GM13977 (cell line): ENCODE data around the gene RYR1.
"Not testable (repeated sequence)": the region's sequence is repeated elsewhere in the genome, so short reads cannot be mapped to it uniquely, and the experiment has no call there.

Source experiments
- DNase-seq: peaks from one replicate; pipeline ENCODE4 v3.0.0; 2012; ENCODE audit warnings: low spot score
- in situ Hi-C: fragments of 300-500 bp; cut with MboI; formaldehyde crosslinking; loops from one replicate; pipeline ENCODE4 v1.12.0; 2022; ENCODE audit warnings: low sequenced_read_pairs, low pct_unique_long_range_greater_than_20kb, mixed read lengths, inconsistent platforms; ENCODE audit not compliant: unreplicated experiment
- TF ChIP-seq, protein P1 (sequence below): IDR thresholded peaks from 2 replicates; pipeline ENCODE4 v1.5.1; 2012; ENCODE audit warnings: mild to moderate bottlenecking, control low read depth; ENCODE audit not compliant: insufficient read depth; ENCODE audit errors: extremely low read depth, missing control alignments

Gene RYR1

DNA sequence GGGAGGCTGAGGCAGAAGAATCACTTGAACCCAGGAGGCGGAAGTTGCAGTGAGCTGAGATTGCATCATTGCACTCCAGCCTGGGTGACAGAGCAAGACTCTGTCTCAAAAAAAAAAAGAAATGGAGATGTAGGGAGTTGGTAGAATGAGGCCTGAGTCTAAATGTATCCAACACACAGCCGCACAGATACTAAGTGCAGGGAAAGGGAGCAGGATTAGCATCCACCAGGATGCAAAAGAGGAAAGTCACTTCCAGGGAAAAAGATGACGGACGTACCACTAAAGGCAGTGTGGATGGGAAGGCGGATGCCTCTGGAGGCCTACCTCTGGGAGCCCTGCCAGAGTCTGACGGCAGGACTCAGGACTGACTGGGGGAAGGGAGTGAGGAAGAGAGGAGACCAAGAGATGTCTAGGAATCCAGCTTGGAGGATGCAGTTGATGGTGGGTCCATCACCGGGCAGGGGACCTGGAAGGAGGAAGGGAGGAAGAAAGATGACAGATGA lies 23.8 kb upstream of the RYR1 start:
- TF ChIP-seq, protein P1, sequence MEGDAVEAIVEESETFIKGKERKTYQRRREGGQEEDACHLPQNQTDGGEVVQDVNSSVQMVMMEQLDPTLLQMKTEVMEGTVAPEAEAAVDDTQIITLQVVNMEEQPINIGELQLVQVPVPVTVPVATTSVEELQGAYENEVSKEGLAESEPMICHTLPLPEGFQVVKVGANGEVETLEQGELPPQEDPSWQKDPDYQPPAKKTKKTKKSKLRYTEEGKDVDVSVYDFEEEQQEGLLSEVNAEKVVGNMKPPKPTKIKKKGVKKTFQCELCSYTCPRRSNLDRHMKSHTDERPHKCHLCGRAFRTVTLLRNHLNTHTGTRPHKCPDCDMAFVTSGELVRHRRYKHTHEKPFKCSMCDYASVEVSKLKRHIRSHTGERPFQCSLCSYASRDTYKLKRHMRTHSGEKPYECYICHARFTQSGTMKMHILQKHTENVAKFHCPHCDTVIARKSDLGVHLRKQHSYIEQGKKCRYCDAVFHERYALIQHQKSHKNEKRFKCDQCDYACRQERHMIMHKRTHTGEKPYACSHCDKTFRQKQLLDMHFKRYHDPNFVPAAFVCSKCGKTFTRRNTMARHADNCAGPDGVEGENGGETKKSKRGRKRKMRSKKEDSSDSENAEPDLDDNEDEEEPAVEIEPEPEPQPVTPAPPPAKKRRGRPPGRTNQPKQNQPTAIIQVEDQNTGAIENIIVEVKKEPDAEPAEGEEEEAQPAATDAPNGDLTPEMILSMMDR, result no peak
- in situ Hi-C loops, result loop anchor here (25.0 kb wide), 1 partner anchor 528 kb away; the partner anchor contains the start of genes MRPS12 and SARS2
- DNase-seq, result no peak

GRCh38 chr19:38410407-38410806 lies 23.1 kb upstream of the RYR1 start:
- not testable (repeated sequence) for DNase-seq
- in situ Hi-C loops, result loop anchor here (25.0 kb wide), 1 partner anchor 527 kb away; the partner anchor contains the start of genes MRPS12 and SARS2

DNA sequence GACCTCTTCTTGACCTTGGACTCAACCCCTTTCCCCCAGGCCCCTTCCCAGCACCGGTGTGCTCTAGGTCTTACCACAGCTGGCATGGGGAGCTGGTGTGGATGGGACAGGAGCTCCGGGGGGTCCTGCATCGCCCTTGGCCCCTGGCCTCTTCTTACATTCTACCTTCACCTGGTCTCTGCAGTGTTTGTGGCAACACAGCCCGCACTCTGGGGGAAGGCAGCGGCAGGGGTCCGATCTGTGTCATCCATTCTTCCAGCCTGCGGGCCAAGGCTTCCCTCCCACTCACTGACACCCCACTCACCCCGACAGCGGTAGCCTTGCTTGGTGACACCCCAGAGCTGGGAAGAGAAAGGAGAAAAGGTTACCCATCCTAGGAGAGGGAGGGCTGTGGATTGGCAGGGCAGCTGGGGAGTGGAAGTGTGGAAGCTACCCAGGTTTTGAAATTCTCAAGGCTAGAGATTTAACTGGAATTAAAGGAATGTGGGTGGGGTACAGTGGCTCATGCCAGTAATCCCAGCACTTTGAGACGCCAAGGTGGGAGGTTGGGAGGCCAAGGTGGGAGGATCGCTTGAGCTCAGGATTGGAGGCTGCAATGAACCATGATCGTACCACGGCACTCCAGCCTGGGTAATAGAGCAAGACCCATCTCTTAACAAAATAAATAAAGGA lies 22.3 kb upstream of the RYR1 start:
- TF ChIP-seq, protein P1, result no peak
- no peak for DNase-seq
- in situ Hi-C loops, result loop anchor here (25.0 kb wide), 1 partner anchor 526 kb away; the partner anchor contains the start of genes MRPS12 and SARS2

GRCh38 chr19:38411898-38412297 lies 21.6 kb upstream of the RYR1 start:
- DNase-seq, result not testable (repeated sequence)
- in situ Hi-C loops, result loop anchor here (25.0 kb wide), 1 partner anchor 525 kb away; the partner anchor contains the start of genes MRPS12 and SARS2

- in situ Hi-C loops, result loop anchor here (25.0 kb wide), 1 partner anchor 525 kb away; the partner anchor contains the start of genes MRPS12 and SARS2
- DNase-seq, result no peak
- TF ChIP-seq, protein P1, result no peak
Observed at GRCh38 chr19:38412491-38412890, 21.0 kb upstream of the RYR1 start.

DNA sequence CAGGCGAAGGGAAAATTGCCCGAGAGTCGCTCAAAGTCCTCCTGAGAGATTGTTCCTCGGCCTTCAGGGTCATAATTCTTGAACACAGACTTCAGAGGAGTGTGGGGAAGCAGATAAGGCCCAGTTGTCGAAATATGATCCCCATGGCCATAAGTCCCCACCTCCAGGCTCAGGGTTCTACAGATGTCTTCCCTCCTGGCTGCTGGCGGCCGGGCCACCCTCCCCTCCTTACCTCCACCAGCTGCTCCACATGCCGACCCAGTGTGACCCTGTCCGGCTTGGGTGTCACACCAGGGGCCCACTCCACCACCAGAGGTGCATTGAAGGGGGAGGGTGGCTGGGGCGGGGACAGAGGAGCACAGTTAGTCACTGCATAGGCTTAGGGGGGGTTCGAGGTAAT lies 20.5 kb upstream of the RYR1 start:
- TF ChIP-seq, protein P1, result no peak
- in situ Hi-C loops, result loop anchor here (25.0 kb wide), 1 partner anchor 524 kb away; the partner anchor contains the start of genes MRPS12 and SARS2
- no peak for DNase-seq

GRCh38 chr19:38413416-38413815 lies 20.1 kb upstream of the RYR1 start:
- TF ChIP-seq, protein P1, result no peak
- DNase-seq, result no peak
- in situ Hi-C loops, result loop anchor here (25.0 kb wide), 1 partner anchor 524 kb away; the partner anchor contains the start of genes MRPS12 and SARS2
